Activated B cell treated with CpG ODN at 0.5 μM for 24 hours (primary cell): ENCODE results near the gene HBA2. TPM values are rescaled to one million over a fixed set of nuclear protein-coding genes. Genes with fewer than 3 reads are reported as not detected.

Experiments
- ATAC-seq: fragments of 200-7000 bp; cut with Tn5 transposase; one replicate; pipeline ENCODE4 v1.10.0; 2021; ENCODE audit warnings: low read depth, mild to moderate bottlenecking, moderate library complexity
- CTCF ChIA-PET: fragments of 350-600 bp; sonication (Branson Sonifier 250); formaldehyde crosslinking; loops from one replicate; lab custom pipeline; 2021; ENCODE audit warnings: antibody characterized with exemption; lab: Charles Lee
- POLR2A ChIA-PET: fragments of 350-600 bp; sonication (Branson Sonifier 250); formaldehyde crosslinking; loops from one replicate; lab custom pipeline; 2021; ENCODE audit warnings: antibody characterized with exemption; lab: Charles Lee
- DNase-seq: peaks from one replicate; pipeline ENCODE4 v3.0.0; 2022
- H3K27ac Mint-ChIP-seq: one replicate; pipeline ENCODE4 v1.8.0; 2020; ENCODE audit warnings: mixed read lengths
- H3K27me3 Mint-ChIP-seq: one replicate; pipeline ENCODE4 v1.8.0; 2021; ENCODE audit warnings: mixed read lengths
- H3K36me3 Mint-ChIP-seq: one replicate; pipeline ENCODE4 v1.8.0; 2021; ENCODE audit warnings: low read depth, mixed read lengths
- H3K4me1 Mint-ChIP-seq: one replicate; pipeline ENCODE4 v1.8.0; 2021; ENCODE audit warnings: mixed read lengths
- H3K4me3 Mint-ChIP-seq: one replicate; pipeline ENCODE4 v1.8.0; 2020; ENCODE audit warnings: mild to moderate bottlenecking, mixed read lengths
- H3K9me3 Mint-ChIP-seq: one replicate; pipeline ENCODE4 v1.8.0; 2020; ENCODE audit warnings: mixed read lengths
- CTCF ChIP-seq: fragments of 200-600 bp; IDR thresholded peaks from one replicate; pipeline ENCODE4 v1.8.0; 2022; ENCODE audit warnings: antibody characterized with exemption, mild to moderate bottlenecking
- intact Hi-C: fragments of 100-400 bp; cut with micrococcal nuclease; formaldehyde crosslinking; loops from one replicate; pipeline ENCODE4 v1.15.1; 2024
- total RNA-seq: library from RNA; stranded (reverse); gene quantifications from 2 replicates; pipeline ENCODE4 v1.2.3, GENCODE V29; 2022

Gene HBA2
- total RNA-seq, 1 donor from 2014 or later, result 104 TPM

- ATAC-seq, result no peak
- Mint-ChIP-seq H3K27me3 (no peaks in the 10 kb centered on the region), H3K27ac (no peak overlapping the region), H3K4me1 (no peaks in the 10 kb centered on the region), H3K9me3 (no peaks in the 10 kb centered on the region), H3K36me3 (peaks cover 81% of the 10 kb centered on the region), H3K4me3 (no peak overlapping the region)
- CTCF ChIA-PET, result no interaction called here
- POLR2A ChIA-PET, result no interaction called here
- no peak for TF ChIP-seq CTCF
- intact Hi-C loops, result no loop called here
- no peak for DNase-seq
Measured at GRCh38 chr16:212999-213398, 40.3 kb downstream of the HBA2 start.

GRCh38 chr16:220021-220420 lies 47.3 kb downstream of the HBA2 start:
- H3K4me3 Mint-ChIP-seq, result no peak overlapping the region
- ChIA-PET POLR2A (no interaction called here), CTCF (interaction anchor here (1.8 kb wide), 1 partner anchor 113 kb away, joined by 5 read pairs; no protein-coding TSS in a partner anchor)
- H3K9me3 Mint-ChIP-seq, result no peaks in the 10 kb centered on the region
- H3K27ac Mint-ChIP-seq, result no peak overlapping the region
- no peaks in the 10 kb centered on the region for H3K4me1 Mint-ChIP-seq
- peaks cover 63% of the 10 kb centered on the region for H3K36me3 Mint-ChIP-seq
- H3K27me3 Mint-ChIP-seq, result no peaks in the 10 kb centered on the region
- no peak for DNase-seq
- intact Hi-C loops, result no loop called here
- no peak for TF ChIP-seq CTCF
- no peak for ATAC-seq

Other genes with a start within 250 kb of the HBA2 start
- gene POLR3K, start 119.3 kb upstream of the HBA2 start, total RNA-seq, result 26.5 and 30.6 TPM in 2 replicates
- gene SNRNP25, start 119.0 kb upstream of the HBA2 start, total RNA-seq, result 34.9 and 36.6 TPM in 2 replicates
- gene RHBDF1, start 100.2 kb upstream of the HBA2 start, total RNA-seq, result 0.67 and 1.3 TPM in 2 replicates
- 51.7 and 53.6 TPM in 2 replicates for gene MPG, start 94.7 kb upstream of the HBA2 start, total RNA-seq
- gene NPRL3, start 34.2 kb upstream of the HBA2 start, total RNA-seq, result 40.4 and 42.5 TPM in 2 replicates
- not detected in 2 replicates for gene HBZ, start 20.2 kb upstream of the HBA2 start, total RNA-seq
- gene HBM, start 6.9 kb upstream of the HBA2 start, total RNA-seq, result not detected in 2 replicates
- gene HBA1, start 3.8 kb downstream of the HBA2 start, total RNA-seq, result 109 and 111 TPM in 2 replicates
- not detected in 2 replicates for gene HBQ1, start 7.6 kb downstream of the HBA2 start, total RNA-seq
- gene LUC7L, start 56.6 kb downstream of the HBA2 start, total RNA-seq, result 85.0 and 100 TPM in 2 replicates
- 45.9 and 49.6 TPM in 2 replicates for gene FAM234A, start 61.9 kb downstream of the HBA2 start, total RNA-seq
- not detected in 2 replicates for gene RGS11, start 103.1 kb downstream of the HBA2 start, total RNA-seq
- not detected in 2 replicates for gene ARHGDIG, start 107.7 kb downstream of the HBA2 start, total RNA-seq
- not detected in 2 replicates for gene PDIA2, start 110.3 kb downstream of the HBA2 start, total RNA-seq
- gene AXIN1, start 179.8 kb downstream of the HBA2 start, total RNA-seq, result 27.9 and 30.6 TPM in 2 replicates
- 82.4 and 87.3 TPM in 2 replicates for gene MRPL28, start 197.7 kb downstream of the HBA2 start, total RNA-seq
- 38.4 and 44.5 TPM in 2 replicates for gene PGAP6, start 209.1 kb downstream of the HBA2 start, total RNA-seq
- gene NME4, start 224.3 kb downstream of the HBA2 start, total RNA-seq, result 29.9 and 32.9 TPM in 2 replicates
- 4.4 and 6.7 TPM in 2 replicates for gene DECR2, start 229.0 kb downstream of the HBA2 start, total RNA-seq